ENCODE measurements around the gene ITPK1. TPM values are rescaled to one million over a fixed set of nuclear protein-coding genes. Genes with fewer than 3 reads are reported as not detected.

ITPK1 gene
- total RNA-seq, 1 experiment from 2014 or later, result 38.5 TPM

DNA sequence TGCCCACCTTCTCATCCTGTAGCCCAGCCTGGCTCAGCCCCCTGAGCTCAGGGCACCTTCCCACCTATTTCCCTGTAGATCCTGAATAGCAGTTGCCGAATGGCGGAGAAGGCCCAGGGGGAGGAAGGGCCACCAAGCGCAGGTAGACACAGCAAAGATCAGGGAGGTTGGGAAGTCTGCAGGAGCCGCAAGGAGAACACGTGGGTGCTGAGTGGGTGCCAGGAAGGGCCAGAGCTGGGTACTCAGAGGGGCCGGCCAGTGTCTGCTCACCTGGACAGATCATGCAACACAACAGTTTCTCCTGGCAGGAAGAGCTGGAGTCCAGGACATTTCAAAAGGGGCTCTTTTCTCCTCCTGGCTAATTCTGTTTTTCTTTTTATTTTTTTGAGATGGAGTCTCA lies 162.2 kb downstream of the ITPK1 start:
- Histone ChIP-seq H3K27me3 (replicated peaks; ENCODE audit: insufficient read depth, low read depth, low read length, poor library complexity) (no peaks in the 10 kb centered on the region), H3K27ac (ENCODE audit: low read depth, low read length, poor library complexity, severe bottlenecking) (no peak overlapping the region), H3K4me1 (ENCODE audit: insufficient read depth, low read length, poor library complexity, severe bottlenecking) (no peaks in the 10 kb centered on the region), H3K4me3 (ENCODE audit: low read depth, low read length, poor library complexity, severe bottlenecking) (no peak overlapping the region), H3K36me3 (ENCODE audit: insufficient read depth, low read length, poor library complexity, severe bottlenecking) (no peaks in the 10 kb centered on the region), H3K9me3 (ENCODE audit: low read depth, low read length, poor library complexity, severe bottlenecking) (no peaks in the 10 kb centered on the region)
- no peak for DNase-seq (ENCODE audit: low spot score)
- no TSS peak for BruUV-seq (replicated peaks)
- ChIA-PET POLR2A (ENCODE audit: low non-redundant PET) (no interaction called here), CTCF (no interaction called here)
- intact Hi-C loops (cut with micrococcal nuclease; ENCODE audit: unreplicated experiment), result loop anchor here (2.0 kb wide), 1 partner anchor 665 kb away; no protein-coding TSS in a partner anchor
- TF ChIP-seq EZH2 (IDR thresholded peaks at IDR 0.05; ENCODE audit: borderline replicate concordance, low read depth, low read length, poor library complexity, severe bottlenecking), result no peak
- TF ChIP-seq, protein P1, sequence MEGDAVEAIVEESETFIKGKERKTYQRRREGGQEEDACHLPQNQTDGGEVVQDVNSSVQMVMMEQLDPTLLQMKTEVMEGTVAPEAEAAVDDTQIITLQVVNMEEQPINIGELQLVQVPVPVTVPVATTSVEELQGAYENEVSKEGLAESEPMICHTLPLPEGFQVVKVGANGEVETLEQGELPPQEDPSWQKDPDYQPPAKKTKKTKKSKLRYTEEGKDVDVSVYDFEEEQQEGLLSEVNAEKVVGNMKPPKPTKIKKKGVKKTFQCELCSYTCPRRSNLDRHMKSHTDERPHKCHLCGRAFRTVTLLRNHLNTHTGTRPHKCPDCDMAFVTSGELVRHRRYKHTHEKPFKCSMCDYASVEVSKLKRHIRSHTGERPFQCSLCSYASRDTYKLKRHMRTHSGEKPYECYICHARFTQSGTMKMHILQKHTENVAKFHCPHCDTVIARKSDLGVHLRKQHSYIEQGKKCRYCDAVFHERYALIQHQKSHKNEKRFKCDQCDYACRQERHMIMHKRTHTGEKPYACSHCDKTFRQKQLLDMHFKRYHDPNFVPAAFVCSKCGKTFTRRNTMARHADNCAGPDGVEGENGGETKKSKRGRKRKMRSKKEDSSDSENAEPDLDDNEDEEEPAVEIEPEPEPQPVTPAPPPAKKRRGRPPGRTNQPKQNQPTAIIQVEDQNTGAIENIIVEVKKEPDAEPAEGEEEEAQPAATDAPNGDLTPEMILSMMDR (conservative IDR thresholded peaks at IDR 0.05; ENCODE audit: low read depth, low read length), result no peak

- no peaks in the 10 kb centered on the region for H3K36me3 ChIP-seq (ENCODE audit: insufficient read depth, low read length, poor library complexity, severe bottlenecking)
- H3K9me3 ChIP-seq (ENCODE audit: low read depth, low read length, poor library complexity, severe bottlenecking), result no peaks in the 10 kb centered on the region
- H3K27me3 ChIP-seq (replicated peaks; ENCODE audit: insufficient read depth, low read depth, low read length, poor library complexity), result no peaks in the 10 kb centered on the region
- no peak for DNase-seq (ENCODE audit: low spot score)
- no peaks in the 10 kb centered on the region for H3K4me1 ChIP-seq (ENCODE audit: insufficient read depth, low read length, poor library complexity, severe bottlenecking)
- intact Hi-C loops (cut with micrococcal nuclease; ENCODE audit: unreplicated experiment), result loop anchor here (1.0 to 2.0 kb wide), 2 partner anchors 187 to 666 kb away; no protein-coding TSS in a partner anchor
- ChIA-PET CTCF (interaction anchor here (0.9 to 1.0 kb wide), 3 partner anchors 161 to 266 kb away, joined by 5 to 6 read pairs (median 5); no protein-coding TSS in a partner anchor), POLR2A (ENCODE audit: low non-redundant PET) (no interaction called here)
- H3K27ac ChIP-seq (ENCODE audit: low read depth, low read length, poor library complexity, severe bottlenecking), result no peak overlapping the region
- H3K4me3 ChIP-seq (ENCODE audit: low read depth, low read length, poor library complexity, severe bottlenecking), result no peak overlapping the region
- no peak for TF ChIP-seq EZH2 (IDR thresholded peaks at IDR 0.05; ENCODE audit: borderline replicate concordance, low read depth, low read length, poor library complexity, severe bottlenecking)
- TF ChIP-seq, protein P1 (conservative IDR thresholded peaks at IDR 0.05; ENCODE audit: low read depth, low read length), result no peak
- BruUV-seq (replicated peaks), result no TSS peak
These were observed 163.0 kb downstream of the ITPK1 start for GRCh38 chr14:92952481-92953298.

DNA sequence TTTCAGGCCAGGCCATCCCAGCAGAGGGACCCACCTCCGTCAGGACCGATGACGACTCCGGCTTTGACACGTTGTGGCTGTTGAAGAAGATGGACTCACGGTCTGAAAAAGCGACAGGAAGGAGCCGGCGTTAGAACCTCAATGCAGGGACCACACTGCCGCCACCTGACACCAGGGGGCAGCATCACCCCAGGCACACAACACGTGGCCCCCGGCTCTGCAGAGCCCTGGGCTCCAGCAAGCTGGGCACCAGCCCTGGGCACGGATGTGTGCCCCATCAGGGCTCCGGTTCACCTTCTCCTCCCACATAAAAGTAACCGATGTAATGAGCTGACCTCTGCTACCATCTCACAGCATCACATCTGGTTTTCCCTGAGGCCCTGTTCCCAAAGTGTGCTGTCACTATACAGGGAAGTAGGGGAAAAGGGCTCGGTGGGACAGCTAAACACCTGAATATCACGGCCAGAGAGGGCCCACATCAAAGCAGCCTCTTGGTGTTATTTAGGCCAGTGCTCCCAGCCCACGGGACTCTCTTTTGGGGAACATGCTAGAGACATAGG lies 163.7 kb downstream of the ITPK1 start:
- TF ChIP-seq, protein P1 (conservative IDR thresholded peaks at IDR 0.05; ENCODE audit: low read depth, low read length), result peak; percentile 94
- no peak for TF ChIP-seq EZH2 (IDR thresholded peaks at IDR 0.05; ENCODE audit: borderline replicate concordance, low read depth, low read length, poor library complexity, severe bottlenecking)
- CTCF ChIA-PET, result interaction anchor here (0.9 to 1.0 kb wide), 3 partner anchors 161 to 267 kb away, joined by 5 to 6 read pairs (median 5); no protein-coding TSS in a partner anchor
- DNase-seq (ENCODE audit: low spot score), result peak; percentile 77
- no peak overlapping the region for H3K27ac ChIP-seq (ENCODE audit: low read depth, low read length, poor library complexity, severe bottlenecking)
- no peaks in the 10 kb centered on the region for H3K36me3 ChIP-seq (ENCODE audit: insufficient read depth, low read length, poor library complexity, severe bottlenecking)
- POLR2A ChIA-PET (ENCODE audit: low non-redundant PET), result no interaction called here
- no peaks in the 10 kb centered on the region for H3K4me1 ChIP-seq (ENCODE audit: insufficient read depth, low read length, poor library complexity, severe bottlenecking)
- no TSS peak for BruUV-seq (replicated peaks)
- no peaks in the 10 kb centered on the region for H3K9me3 ChIP-seq (ENCODE audit: low read depth, low read length, poor library complexity, severe bottlenecking)
- intact Hi-C loops (cut with micrococcal nuclease; ENCODE audit: unreplicated experiment), result loop anchor here (1.0 to 2.0 kb wide), 2 partner anchors 187 to 667 kb away; no protein-coding TSS in a partner anchor
- H3K4me3 ChIP-seq (ENCODE audit: low read depth, low read length, poor library complexity, severe bottlenecking), result no peak overlapping the region
- H3K27me3 ChIP-seq (replicated peaks; ENCODE audit: insufficient read depth, low read depth, low read length, poor library complexity), result no peaks in the 10 kb centered on the region

Measured in A673 (cell line).